Ovary (tissue), 9 donors: ENCODE measurements around the gene FNBP1. TPM values are rescaled to one million over a fixed set of nuclear protein-coding genes. Genes with fewer than 3 reads are reported as not detected.

Source experiments
- DNase-seq, 5 donors: peaks; one replicate each; pipeline ENCODE4 v3.0.0-alpha.2; 2019 to 2020
- H3K27ac ChIP-seq, 2 donors: fragments of 200-600 bp; one replicate each; pipeline versions ENCODE4 v1.5.1 to v1.8.0; 2019 to 2022
- H3K27me3 ChIP-seq: fragments of 200-600 bp; one replicate; pipeline ENCODE4 v1.8.0; 2022
- H3K36me3 ChIP-seq: fragments of 200-600 bp; sonication (generic); one replicate; pipeline ENCODE4 v1.5.1; 2019
- H3K4me1 ChIP-seq: one replicate; pipeline ENCODE4 v1.8.1; 2013; ENCODE audit warnings: mild to moderate bottlenecking, moderate library complexity; ENCODE audit not compliant: insufficient read depth
- H3K4me3 ChIP-seq: fragments of 200-600 bp; sonication (generic); one replicate; pipeline ENCODE4 v1.5.1; 2017
- H3K9me3 ChIP-seq, 2 donors: fragments of 200-600 bp in 1 of 2; sonication (generic) in 1 of 2; one replicate each; pipeline versions ENCODE4 v1.5.1 to v1.8.1; 2013 to 2019; ENCODE audit warnings: mild to moderate bottlenecking in 1 of 2, moderate library complexity in 1 of 2
- EP300 ChIP-seq: sonication (generic); formaldehyde crosslinking; IDR thresholded peaks from one replicate; pipeline ENCODE4 v1.6.1; 2017; ENCODE audit warnings: antibody characterized with exemption
- POLR2A ChIP-seq: fragments of 450-650 bp; IDR thresholded peaks from one replicate; pipeline ENCODE4 v1.6.1; 2017; ENCODE audit warnings: antibody characterized with exemption, mild to moderate bottlenecking, moderate library complexity
- WGBS, 3 donors: extraction: QIAGEN DNeasy Blood & Tissue Kit in 1 of 3; methylation state at CpG; one replicate each; pipeline versions ENCODE4 v1.1.5 to v1.1.7; 2013 to 2017; 5-methylcytosine and 5-hydroxymethylcytosine counted together
- intact Hi-C, 4 donors: fragments of 100-400 bp; cut with DNase I; formaldehyde crosslinking; loops; one replicate each; pipeline versions ENCODE4 v1.11.0 to v1.15.1; 2022 to 2023
- polyA plus RNA-seq, 2 donors: library from polyadenylated mRNA; stranded (reverse); fragments of 200-250 nt in 1 of 2; fragments of 350-450 nt in 1 of 2; fragmentation: Illumina TruSeq in 1 of 2; extraction: RNeasy Lipid Tissue Mini Kit (QIAGEN cat#74804) in 1 of 2; gene quantifications; one replicate each; pipeline ENCODE4 v1.2.3, GENCODE V29; 2013 to 2014
- total RNA-seq, 7 donors: library from RNA; depleted of rRNA in 2 of 7; stranded (reverse); fragments of >200 nt in 2 of 7; fragmentation: NEBNext Ultra II Directional in 3 of 7; extraction: Animal tissue kit (Norgen Biotek cat#: 25700) in 3 of 7; gene quantifications; one replicate each; pipeline versions ENCODE4 v1.1.0 to v1.2.4, GENCODE V29; 2016 to 2023
- TF ChIP-seq, protein P1 (sequence below), 3 donors: fragments of 450-650 bp in 2 of 3; fragments of 200-600 bp in 1 of 3; IDR thresholded peaks; one replicate each; pipeline versions ENCODE4 v1.5.1 to v1.8.0; 2016 to 2022; ENCODE audit warnings: antibody characterized with exemption in 3 of 3, mild to moderate bottlenecking in 1 of 3
- donor health status: DM: no; HTN: no; CAD: no; lungs with moderate emphysema.
- donor health status: DM: no; HTN: no; CAD: no.
- donor health status: Bipolar disorder and iron deficiency.
- donor health status: DM: yes; HTN: yes; CAD: no.
- donor health status: DM: no; HTN: no; CAD: no.
- donor health status: DM: yes; HTN: yes; CAD: no.

FNBP1 gene
- total and polyA plus RNA-seq, 9 donors, result 18.0 to 61.5 (median 49.0) TPM

DNA sequence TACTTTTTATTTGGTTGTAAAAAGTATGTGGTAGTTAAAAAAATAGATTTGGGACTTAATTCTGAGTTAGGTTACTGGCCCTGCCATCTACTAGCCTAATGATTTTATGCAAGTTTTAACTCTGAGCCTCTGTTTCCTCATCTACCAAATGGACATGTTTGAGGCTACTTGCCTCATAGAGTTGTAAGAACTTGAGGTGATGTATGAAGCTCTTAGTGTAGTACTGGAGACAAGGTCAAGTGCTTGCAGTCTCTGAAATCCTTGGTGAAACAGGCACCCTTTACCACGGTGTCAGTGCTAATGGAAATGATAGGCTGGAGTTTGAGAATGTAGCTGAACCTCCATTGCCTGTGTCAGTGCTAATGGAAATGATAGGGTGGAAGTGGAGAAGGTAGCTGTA is 26.1 kb upstream of the FNBP1 start:
- no peak for DNase-seq
- no peaks in the 10 kb centered on the region for H3K36me3 ChIP-seq
- TF ChIP-seq, protein P1, sequence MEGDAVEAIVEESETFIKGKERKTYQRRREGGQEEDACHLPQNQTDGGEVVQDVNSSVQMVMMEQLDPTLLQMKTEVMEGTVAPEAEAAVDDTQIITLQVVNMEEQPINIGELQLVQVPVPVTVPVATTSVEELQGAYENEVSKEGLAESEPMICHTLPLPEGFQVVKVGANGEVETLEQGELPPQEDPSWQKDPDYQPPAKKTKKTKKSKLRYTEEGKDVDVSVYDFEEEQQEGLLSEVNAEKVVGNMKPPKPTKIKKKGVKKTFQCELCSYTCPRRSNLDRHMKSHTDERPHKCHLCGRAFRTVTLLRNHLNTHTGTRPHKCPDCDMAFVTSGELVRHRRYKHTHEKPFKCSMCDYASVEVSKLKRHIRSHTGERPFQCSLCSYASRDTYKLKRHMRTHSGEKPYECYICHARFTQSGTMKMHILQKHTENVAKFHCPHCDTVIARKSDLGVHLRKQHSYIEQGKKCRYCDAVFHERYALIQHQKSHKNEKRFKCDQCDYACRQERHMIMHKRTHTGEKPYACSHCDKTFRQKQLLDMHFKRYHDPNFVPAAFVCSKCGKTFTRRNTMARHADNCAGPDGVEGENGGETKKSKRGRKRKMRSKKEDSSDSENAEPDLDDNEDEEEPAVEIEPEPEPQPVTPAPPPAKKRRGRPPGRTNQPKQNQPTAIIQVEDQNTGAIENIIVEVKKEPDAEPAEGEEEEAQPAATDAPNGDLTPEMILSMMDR (IDR thresholded peaks at IDR 0.05), result no peak
- H3K9me3 ChIP-seq, result no peaks in the 10 kb centered on the region
- WGBS, 3 donors, result 79 to 93% (median 86%) methylated on average over 1 of the region's 1 CpG
- no peaks in the 10 kb centered on the region for H3K27me3 ChIP-seq
- H3K4me3 ChIP-seq, result no peak overlapping the region
- H3K27ac ChIP-seq, result no peak overlapping the region
- intact Hi-C loops, result no loop called here
- H3K4me1 ChIP-seq, result peaks cover 3% of the 10 kb centered on the region

DNA sequence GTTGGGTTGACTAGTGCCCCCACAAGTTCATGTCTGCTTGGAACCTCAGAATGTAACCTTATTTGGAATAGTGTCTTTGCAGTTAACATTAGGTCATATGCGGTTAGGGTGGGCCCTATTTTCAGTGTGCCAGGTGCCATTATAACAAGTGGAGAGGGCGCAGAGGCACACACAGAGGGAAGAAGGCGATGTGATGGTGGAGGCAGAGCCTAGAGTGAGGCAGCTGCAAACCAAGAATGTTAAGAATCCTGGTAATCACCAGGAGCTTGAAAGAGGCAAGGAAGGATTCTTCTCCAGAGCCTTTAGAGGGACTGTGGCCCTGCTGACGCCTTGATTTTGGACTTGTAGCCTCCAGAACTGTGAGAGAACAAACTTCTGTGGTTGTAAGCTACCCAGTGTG is 21.6 kb upstream of the FNBP1 start:
- H3K27ac ChIP-seq, result no peak overlapping the region
- H3K4me1 ChIP-seq, result no peaks in the 10 kb centered on the region
- no peak for DNase-seq
- no peaks in the 10 kb centered on the region for H3K9me3 ChIP-seq
- no peak overlapping the region for H3K4me3 ChIP-seq
- WGBS, 3 donors, result 91 to 98% (median 97%) methylated on average over 4 of the region's 4 CpGs
- TF ChIP-seq, protein P1 (IDR thresholded peaks at IDR 0.05), result no peak
- TF ChIP-seq POLR2A (no peak), EP300 (no peak)
- H3K36me3 ChIP-seq, result no peaks in the 10 kb centered on the region
- intact Hi-C loops, result no loop called here
- no peaks in the 10 kb centered on the region for H3K27me3 ChIP-seq

DNA sequence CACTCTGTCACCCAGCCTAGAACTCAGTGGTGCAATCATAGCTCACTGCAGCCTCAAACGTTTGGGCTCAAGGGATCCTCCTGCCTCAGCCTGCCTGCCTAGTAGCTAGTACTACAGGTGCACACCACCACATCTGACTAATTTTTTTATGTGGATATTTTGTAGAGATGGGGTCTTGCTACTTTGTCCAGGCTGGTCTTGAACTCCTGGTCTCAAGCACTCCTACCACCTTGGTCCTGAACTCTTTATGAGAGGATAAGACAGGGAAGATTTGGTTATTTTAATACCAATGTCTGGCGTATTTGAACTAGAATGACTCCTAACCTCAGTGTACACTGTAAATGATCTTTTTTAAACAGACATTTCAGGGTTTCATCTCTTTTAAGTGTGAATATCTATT is 19.8 kb upstream of the FNBP1 start:
- Histone ChIP-seq H3K4me3 (no peak overlapping the region), H3K27ac (no peak overlapping the region), H3K9me3 (no peaks in the 10 kb centered on the region), H3K27me3 (no peaks in the 10 kb centered on the region), H3K4me1 (no peaks in the 10 kb centered on the region), H3K36me3 (no peaks in the 10 kb centered on the region)
- WGBS, 3 donors, result 66 to 80% (median 69%) methylated on average over 2 of the region's 2 CpGs
- TF ChIP-seq EP300 (no peak), POLR2A (no peak)
- TF ChIP-seq, protein P1 (IDR thresholded peaks at IDR 0.05), result no peak
- intact Hi-C loops, result no loop called here
- no peak for DNase-seq

DNA sequence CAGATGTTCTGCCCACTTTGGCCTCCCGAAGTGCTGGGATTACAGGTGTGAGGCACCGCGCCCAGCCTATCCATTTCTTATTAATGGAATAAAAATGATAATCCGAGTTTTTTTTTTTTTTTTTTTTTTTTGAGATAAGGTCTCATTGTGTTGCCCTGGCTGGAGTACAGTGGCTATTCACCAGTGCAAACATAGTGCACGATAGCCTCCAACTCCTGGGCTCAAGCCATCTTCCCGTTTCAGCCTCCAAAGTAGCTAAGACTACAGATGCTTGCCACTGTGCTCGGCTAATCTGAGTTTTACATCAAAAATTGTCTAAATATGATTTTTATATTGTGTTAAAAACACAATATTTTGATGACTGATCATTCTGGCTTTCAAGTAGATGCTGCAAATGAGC is 17.3 kb upstream of the FNBP1 start:
- TF ChIP-seq, protein P1 (IDR thresholded peaks at IDR 0.05), result no peak
- TF ChIP-seq POLR2A (no peak), EP300 (no peak)
- no peak overlapping the region for H3K4me3 ChIP-seq
- no peak for DNase-seq
- no peaks in the 10 kb centered on the region for H3K36me3 ChIP-seq
- no peak overlapping the region for H3K27ac ChIP-seq
- no peaks in the 10 kb centered on the region for H3K4me1 ChIP-seq
- H3K27me3 ChIP-seq, result no peaks in the 10 kb centered on the region
- intact Hi-C loops, result no loop called here
- no peaks in the 10 kb centered on the region for H3K9me3 ChIP-seq
- WGBS, 3 donors, result 73 to 79% (median 78%) methylated on average over 7 of the region's 7 CpGs

DNA sequence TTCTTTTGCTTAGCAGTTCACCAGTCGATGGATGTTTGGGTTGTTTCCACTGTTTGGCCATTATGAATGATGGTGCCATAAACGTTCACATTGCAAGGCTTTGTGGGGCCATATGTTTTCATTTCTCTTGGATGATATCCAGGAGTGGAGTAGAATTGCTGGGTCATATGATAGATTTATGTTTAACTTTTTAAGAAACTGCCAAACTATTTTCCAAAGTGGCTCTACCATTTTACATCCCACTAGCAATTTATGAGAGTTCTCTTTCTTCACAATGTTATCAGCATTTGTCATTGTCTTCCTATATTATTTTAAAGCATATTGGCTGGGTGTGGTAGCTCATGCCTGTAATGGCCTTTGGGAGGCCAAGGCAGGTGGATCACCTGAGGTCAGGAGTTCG is 15.9 kb upstream of the FNBP1 start:
- H3K9me3 ChIP-seq, result no peaks in the 10 kb centered on the region
- peaks cover 3% of the 10 kb centered on the region for H3K4me1 ChIP-seq
- intact Hi-C loops, result no loop called here
- H3K27ac ChIP-seq, result no peak overlapping the region
- TF ChIP-seq, protein P1 (IDR thresholded peaks at IDR 0.05), result no peak
- TF ChIP-seq POLR2A (no peak), EP300 (no peak)
- H3K27me3 ChIP-seq, result no peaks in the 10 kb centered on the region
- no peak overlapping the region for H3K4me3 ChIP-seq
- no peaks in the 10 kb centered on the region for H3K36me3 ChIP-seq
- WGBS, 3 donors, result 47 to 51% (median 49%) methylated on average over 3 of the region's 3 CpGs
- DNase-seq, result no peak
